Measurements from ENCODE around the gene AASDH.

Gene AASDH

GRCh38 chr4:56408978-56409377 is 21.7 kb upstream of the AASDH start:
- Histone ChIP-seq H3K4me3 (ENCODE audit: low read length, poor library complexity, severe bottlenecking) (no peak overlapping the region), H4K20me1 (ENCODE audit: insufficient read depth, low read length, poor library complexity, severe bottlenecking) (peaks cover 13% of the 10 kb centered on the region), H3K4me1 (ENCODE audit: insufficient read depth, low read length, poor library complexity, severe bottlenecking) (peaks cover 10% of the 10 kb centered on the region), H3K36me3 (ENCODE audit: insufficient read depth, low read length) (peaks cover 38% of the 10 kb centered on the region), H3K9me3 (ENCODE audit: insufficient read depth, low read depth, low read length) (no peaks in the 10 kb centered on the region), H2AFZ (ENCODE audit: low read length) (no peak overlapping the region), H3F3A (ENCODE audit: low read depth) (no peaks in the 10 kb centered on the region), H3K79me2 (ENCODE audit: insufficient read depth, low read length) (peaks cover 49% of the 10 kb centered on the region; the same call in 1 of the 2 replicates), H3K9ac (ENCODE audit: low read depth, low read length, poor library complexity, severe bottlenecking) (no peak overlapping the region), H3K4me2 (ENCODE audit: low read depth, low read length, poor library complexity, severe bottlenecking) (no peak overlapping the region), H3K27me3 (ENCODE audit: insufficient read depth, low read length, poor library complexity, severe bottlenecking) (no peaks in the 10 kb centered on the region), H3K9me2 (replicated peaks; ENCODE audit: low read depth, low read length) (no peaks in the 10 kb centered on the region)
- TF ChIP-seq, protein P1, sequence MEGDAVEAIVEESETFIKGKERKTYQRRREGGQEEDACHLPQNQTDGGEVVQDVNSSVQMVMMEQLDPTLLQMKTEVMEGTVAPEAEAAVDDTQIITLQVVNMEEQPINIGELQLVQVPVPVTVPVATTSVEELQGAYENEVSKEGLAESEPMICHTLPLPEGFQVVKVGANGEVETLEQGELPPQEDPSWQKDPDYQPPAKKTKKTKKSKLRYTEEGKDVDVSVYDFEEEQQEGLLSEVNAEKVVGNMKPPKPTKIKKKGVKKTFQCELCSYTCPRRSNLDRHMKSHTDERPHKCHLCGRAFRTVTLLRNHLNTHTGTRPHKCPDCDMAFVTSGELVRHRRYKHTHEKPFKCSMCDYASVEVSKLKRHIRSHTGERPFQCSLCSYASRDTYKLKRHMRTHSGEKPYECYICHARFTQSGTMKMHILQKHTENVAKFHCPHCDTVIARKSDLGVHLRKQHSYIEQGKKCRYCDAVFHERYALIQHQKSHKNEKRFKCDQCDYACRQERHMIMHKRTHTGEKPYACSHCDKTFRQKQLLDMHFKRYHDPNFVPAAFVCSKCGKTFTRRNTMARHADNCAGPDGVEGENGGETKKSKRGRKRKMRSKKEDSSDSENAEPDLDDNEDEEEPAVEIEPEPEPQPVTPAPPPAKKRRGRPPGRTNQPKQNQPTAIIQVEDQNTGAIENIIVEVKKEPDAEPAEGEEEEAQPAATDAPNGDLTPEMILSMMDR (conservative IDR thresholded peaks at IDR 0.05; ENCODE audit: low read length), result no peak
- no peak for TF ChIP-seq EZH2phosphoT487 (IDR thresholded peaks at IDR 0.05; ENCODE audit: borderline replicate concordance)

DNA sequence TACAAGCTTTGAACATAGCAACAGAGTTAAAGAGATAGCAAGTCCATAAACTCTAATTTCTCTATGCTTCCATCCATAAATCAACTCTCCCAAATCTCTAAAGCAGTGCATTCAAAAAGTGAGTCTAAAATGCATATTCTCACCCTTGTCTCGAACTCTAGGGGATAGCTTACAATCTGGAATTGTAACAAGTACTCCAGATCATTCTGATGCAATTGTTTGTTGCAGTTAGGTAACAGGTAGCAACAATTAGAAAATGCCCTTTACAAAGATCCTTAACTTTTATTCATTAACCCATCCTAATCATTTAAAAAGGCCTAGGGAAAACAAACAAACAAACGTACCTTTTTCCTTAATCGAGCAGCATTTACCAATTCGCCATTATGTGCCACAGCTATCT is 18.9 kb upstream of the AASDH start:
- Histone ChIP-seq H3K36me3 (ENCODE audit: insufficient read depth, low read length) (peaks cover 62% of the 10 kb centered on the region), H3K9ac (ENCODE audit: low read depth, low read length, poor library complexity, severe bottlenecking) (no peak overlapping the region), H3K9me3 (ENCODE audit: insufficient read depth, low read depth, low read length) (no peaks in the 10 kb centered on the region), H3K9me2 (replicated peaks; ENCODE audit: low read depth, low read length) (no peaks in the 10 kb centered on the region), H3K4me2 (ENCODE audit: low read depth, low read length, poor library complexity, severe bottlenecking) (no peak overlapping the region), H3K79me2 (ENCODE audit: insufficient read depth, low read length) (peaks cover 28% of the 10 kb centered on the region; the same call in 1 of the 2 replicates), H3F3A (ENCODE audit: low read depth) (no peaks in the 10 kb centered on the region), H4K20me1 (ENCODE audit: insufficient read depth, low read length, poor library complexity, severe bottlenecking) (peaks cover 13% of the 10 kb centered on the region), H2AFZ (ENCODE audit: low read length) (no peak overlapping the region), H3K27me3 (ENCODE audit: insufficient read depth, low read length, poor library complexity, severe bottlenecking) (no peaks in the 10 kb centered on the region), H3K4me3 (ENCODE audit: low read length, poor library complexity, severe bottlenecking) (no peak overlapping the region), H3K4me1 (ENCODE audit: insufficient read depth, low read length, poor library complexity, severe bottlenecking) (peaks cover 10% of the 10 kb centered on the region)
- no peak for TF ChIP-seq EZH2phosphoT487 (IDR thresholded peaks at IDR 0.05; ENCODE audit: borderline replicate concordance)
- TF ChIP-seq, protein P1 (conservative IDR thresholded peaks at IDR 0.05; ENCODE audit: low read length), result no peak

DNA sequence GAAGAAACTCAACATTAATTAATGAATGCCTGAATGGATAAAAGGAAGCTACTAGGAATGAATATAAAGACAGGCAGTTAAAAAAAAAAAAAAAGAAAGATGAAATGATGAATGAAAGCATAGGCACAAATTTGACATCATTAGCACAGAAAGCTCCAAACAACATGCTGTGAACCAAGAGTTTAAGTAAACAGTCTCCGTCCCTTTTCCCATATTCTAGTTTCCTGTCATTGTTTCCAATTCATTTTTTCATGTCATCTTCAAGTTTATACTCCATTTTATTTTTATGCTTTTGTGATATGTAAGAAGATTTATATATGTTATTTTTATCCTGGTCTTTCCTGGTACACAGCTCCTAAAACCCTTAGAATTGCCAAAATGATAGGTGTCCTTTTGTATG is 17.7 kb upstream of the AASDH start:
- TF ChIP-seq, protein P1 (conservative IDR thresholded peaks at IDR 0.05; ENCODE audit: low read length), result no peak
- no peak for TF ChIP-seq EZH2phosphoT487 (IDR thresholded peaks at IDR 0.05; ENCODE audit: borderline replicate concordance)
- Histone ChIP-seq H3K9me2 (replicated peaks; ENCODE audit: low read depth, low read length) (no peaks in the 10 kb centered on the region), H3K9me3 (ENCODE audit: insufficient read depth, low read depth, low read length) (no peaks in the 10 kb centered on the region), H3K79me2 (ENCODE audit: insufficient read depth, low read length) (peaks cover 17% of the 10 kb centered on the region; the same call in 1 of the 2 replicates), H3K27me3 (ENCODE audit: insufficient read depth, low read length, poor library complexity, severe bottlenecking) (no peaks in the 10 kb centered on the region), H4K20me1 (ENCODE audit: insufficient read depth, low read length, poor library complexity, severe bottlenecking) (peaks cover 12% of the 10 kb centered on the region), H3K4me1 (ENCODE audit: insufficient read depth, low read length, poor library complexity, severe bottlenecking) (peaks cover 7% of the 10 kb centered on the region), H3F3A (ENCODE audit: low read depth) (no peaks in the 10 kb centered on the region), H3K4me3 (ENCODE audit: low read length, poor library complexity, severe bottlenecking) (no peak overlapping the region), H3K4me2 (ENCODE audit: low read depth, low read length, poor library complexity, severe bottlenecking) (no peak overlapping the region), H2AFZ (ENCODE audit: low read length) (no peak overlapping the region), H3K9ac (ENCODE audit: low read depth, low read length, poor library complexity, severe bottlenecking) (no peak overlapping the region), H3K36me3 (ENCODE audit: insufficient read depth, low read length) (peaks cover 73% of the 10 kb centered on the region)

Measured in Loucy (cell line).